B cell (primary cell): Measurements from ENCODE around the gene TECR. TPM values are rescaled to one million over a fixed set of nuclear protein-coding genes. Genes with fewer than 3 reads are reported as not detected.

Experiments
- ATAC-seq: fragments of 200-7000 bp; cut with Tn5 transposase; one replicate; pipeline ENCODE4 v1.10.0; 2021; ENCODE audit warnings: low read depth, mild to moderate bottlenecking, moderate number of reproducible peaks, moderate library complexity
- CTCF ChIA-PET: fragments of 350-600 bp; sonication (Branson Sonifier 250); formaldehyde crosslinking; loops from one replicate; lab custom pipeline; 2021; ENCODE audit warnings: antibody characterized with exemption, inconsistent platforms; lab: Charles Lee
- POLR2A ChIA-PET: fragments of 350-600 bp; sonication (Branson Sonifier 250); formaldehyde crosslinking; loops from one replicate; lab custom pipeline; 2021; ENCODE audit warnings: antibody characterized with exemption; lab: Charles Lee
- DNase-seq: peaks from one replicate; pipeline ENCODE4 v3.0.0; 2013
- H2AFZ ChIP-seq: 2 replicates; pipeline ENCODE4 v1.6.1; 2012; ENCODE audit warnings: mild to moderate bottlenecking, low read depth, low read length; ENCODE audit not compliant: insufficient read depth, poor library complexity, severe bottlenecking
- H3K27ac ChIP-seq, 2 donors: 1 replicate in 1 of 2; 2 replicates in 1 of 2; pipeline ENCODE4 v1.5.1; 2012 to 2013; ENCODE audit warnings: low read length in 2 of 2, mild to moderate bottlenecking in 2 of 2, moderate library complexity in 1 of 2
- H3K27me3 ChIP-seq, 4 experiments: fragments of 200-600 bp in 1 of 4; sonication (generic) in 1 of 4; replicated peaks in 1 of 4; 1 replicate in 2 of 4; 2 replicates in 2 of 4; pipeline versions ENCODE4 v1.6.1 to v1.7.0; 2013 to 2016; ENCODE audit warnings: low read length in 3 of 4, mild to moderate bottlenecking in 2 of 4, mixed read lengths in 1 of 4, moderate library complexity in 1 of 4; ENCODE audit not compliant: insufficient read depth in 4 of 4, control insufficient read depth in 3 of 4; ENCODE audit errors: control extremely low read depth in 1 of 4
- H3K36me3 ChIP-seq, 2 experiments: replicated peaks in 1 of 2; 1 replicate in 1 of 2; 2 replicates in 1 of 2; pipeline versions ENCODE4 v1.6.1 to v1.7.1; 2013; ENCODE audit warnings: low read length in 1 of 2; ENCODE audit not compliant: insufficient read depth in 2 of 2, control insufficient read depth in 1 of 2; ENCODE audit errors: control extremely low read depth in 1 of 2, extremely low read depth in 1 of 2
- H3K4me1 ChIP-seq, 2 donors: fragments of 200-600 bp in 1 of 2; sonication (generic) in 1 of 2; 1 replicate in 1 of 2; 2 replicates in 1 of 2; pipeline versions ENCODE4 v1.5.1 to v1.6.1; 2013 to 2017; ENCODE audit warnings: low read length in 2 of 2; ENCODE audit not compliant: control insufficient read depth in 2 of 2, insufficient read depth in 2 of 2
- H3K4me2 ChIP-seq: replicated peaks from 2 replicates; pipeline ENCODE3; 2012; ENCODE audit warnings: mild to moderate bottlenecking, low read depth, low read length; ENCODE audit not compliant: poor library complexity, severe bottlenecking
- H3K4me3 ChIP-seq, 5 experiments: fragments of 200-600 bp in 1 of 5; sonication (generic) in 1 of 5; 1 replicate in 3 of 5; 2 replicates in 2 of 5; pipeline versions ENCODE4 v1.5.1 to v1.7.0; 2011 to 2016; ENCODE audit warnings: low read length in 4 of 5, mild to moderate bottlenecking in 4 of 5, low read depth in 2 of 5, control low read depth in 1 of 5, moderate library complexity in 1 of 5; ENCODE audit not compliant: insufficient read depth in 1 of 5; ENCODE audit errors: control extremely low read depth in 1 of 5, extremely low read depth in 1 of 5
- H3K79me2 ChIP-seq: fragments of 200-600 bp; sonication (generic); one replicate; pipeline ENCODE4 v1.6.0; 2016; ENCODE audit warnings: low read length; ENCODE audit not compliant: control insufficient read depth, insufficient read depth
- H3K9ac ChIP-seq: fragments of 200-600 bp; sonication (generic); 2 replicates; pipeline ENCODE4 v1.6.1; 2017; ENCODE audit warnings: mild to moderate bottlenecking, low read length, moderate library complexity
- H3K9me3 ChIP-seq, 3 donors: one replicate each; pipeline versions ENCODE4 v1.6.1 to v1.7.1; 2013; ENCODE audit warnings: low read length in 2 of 3; ENCODE audit not compliant: control insufficient read depth in 2 of 3, insufficient read depth in 1 of 3; ENCODE audit errors: control extremely low read depth in 1 of 3
- H4K20me1 ChIP-seq: 2 replicates; pipeline ENCODE4 v1.6.0; 2012; ENCODE audit warnings: mild to moderate bottlenecking, low read length; ENCODE audit not compliant: insufficient read depth, control insufficient read depth, poor library complexity, severe bottlenecking
- H3K27ac Mint-ChIP-seq: one replicate; pipeline ENCODE4 v1.8.0; 2021; ENCODE audit warnings: mixed read lengths
- H3K27me3 Mint-ChIP-seq: one replicate; pipeline ENCODE4 v1.8.0; 2021; ENCODE audit warnings: mixed read lengths
- H3K4me1 Mint-ChIP-seq: one replicate; pipeline ENCODE4 v1.8.0; 2021; ENCODE audit warnings: mixed read lengths
- H3K4me3 Mint-ChIP-seq: one replicate; pipeline ENCODE4 v1.8.0; 2021; ENCODE audit warnings: mixed read lengths
- H3K9me3 Mint-ChIP-seq: one replicate; pipeline ENCODE4 v1.8.0; 2022; ENCODE audit warnings: mixed read lengths; ENCODE audit not compliant: insufficient read depth
- EZH2 ChIP-seq: IDR thresholded peaks from 2 replicates; pipeline ENCODE4 v1.6.1; 2012; ENCODE audit warnings: borderline replicate concordance, low read depth, mild to moderate bottlenecking, moderate library complexity, low read length; ENCODE audit not compliant: insufficient read depth, poor library complexity, severe bottlenecking
- WGBS: methylation state at CpG from one replicate; pipeline ENCODE4 v1.1.5; 2013; ENCODE audit warnings: missing lambda C conversion rate; ENCODE audit not compliant: insufficient coverage; 5-methylcytosine and 5-hydroxymethylcytosine counted together
- intact Hi-C: fragments of 100-400 bp; cut with micrococcal nuclease; formaldehyde crosslinking; loops from one replicate; pipeline ENCODE4 v1.10.0; 2022
- polyA plus RNA-seq: library from polyadenylated mRNA; depleted of rRNA; stranded (reverse); fragments of >200 nt; gene quantifications from 2 replicates; pipeline ENCODE4 v1.2.3, GENCODE V29; 2012
- total RNA-seq, 2 donors: library from RNA; stranded (reverse); fragments of 120-200 nt in 1 of 2; gene quantifications; 1 replicate in 1 of 2; 2 replicates in 1 of 2; pipeline versions ENCODE4 v1.2.3 to v1.2.4, GENCODE V29; 2013 to 2022
- TF ChIP-seq, protein P1 (sequence below): fragments of 200-600 bp; IDR thresholded peaks from one replicate; pipeline ENCODE4 v1.8.0; 2022; ENCODE audit warnings: antibody characterized with exemption, mild to moderate bottlenecking

The TECR gene
- total and polyA plus RNA-seq, 2 donors (not counting 1 experiment from before 2014, with no cell fraction given) = 68.9 to 129 TPM

DNA sequence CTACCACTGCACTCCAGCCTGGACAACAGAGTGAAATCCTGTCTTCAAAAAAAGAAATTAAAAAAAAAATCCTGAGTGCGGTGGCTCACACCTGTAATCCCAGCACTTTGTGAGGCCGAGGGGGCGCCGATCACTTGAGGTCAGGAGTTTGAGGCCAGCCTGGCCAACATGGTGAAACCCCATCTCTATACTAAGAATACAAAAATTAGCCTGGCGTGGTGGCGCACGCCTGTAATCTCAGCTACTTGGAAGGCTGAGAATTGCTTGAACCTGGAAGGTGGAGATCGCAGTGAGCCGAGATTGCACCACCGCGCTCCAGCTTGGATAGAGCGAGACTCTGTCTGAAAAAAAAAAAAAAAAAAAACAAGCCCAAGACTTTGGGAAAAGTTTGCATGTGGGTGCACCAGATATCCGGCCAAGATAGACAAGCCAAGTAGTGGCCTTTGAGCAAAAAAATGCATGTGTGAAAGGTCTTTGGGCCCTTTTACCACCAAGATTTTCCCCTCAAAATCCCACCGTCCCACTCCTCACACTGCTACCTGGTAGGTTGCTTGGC, 16.9 kb upstream of the TECR start:
- H3K27ac Mint-ChIP-seq = no peak overlapping the region
- H3K4me2 ChIP-seq = no peak overlapping the region
- H3K4me1 Mint-ChIP-seq = peaks cover 33% of the 10 kb centered on the region
- peaks cover 0 to 25% of the 10 kb centered on the region in 2 experiments for H3K36me3 ChIP-seq
- H3K9me3 Mint-ChIP-seq = no peaks in the 10 kb centered on the region
- DNase-seq (no peak), ATAC-seq (no peak)
- H3K4me3 ChIP-seq = no peak overlapping the region
- intact Hi-C loops = no loop called here
- no peak overlapping the region for H2AFZ ChIP-seq
- no peak overlapping the region for H3K27ac ChIP-seq
- TF ChIP-seq, protein P1, sequence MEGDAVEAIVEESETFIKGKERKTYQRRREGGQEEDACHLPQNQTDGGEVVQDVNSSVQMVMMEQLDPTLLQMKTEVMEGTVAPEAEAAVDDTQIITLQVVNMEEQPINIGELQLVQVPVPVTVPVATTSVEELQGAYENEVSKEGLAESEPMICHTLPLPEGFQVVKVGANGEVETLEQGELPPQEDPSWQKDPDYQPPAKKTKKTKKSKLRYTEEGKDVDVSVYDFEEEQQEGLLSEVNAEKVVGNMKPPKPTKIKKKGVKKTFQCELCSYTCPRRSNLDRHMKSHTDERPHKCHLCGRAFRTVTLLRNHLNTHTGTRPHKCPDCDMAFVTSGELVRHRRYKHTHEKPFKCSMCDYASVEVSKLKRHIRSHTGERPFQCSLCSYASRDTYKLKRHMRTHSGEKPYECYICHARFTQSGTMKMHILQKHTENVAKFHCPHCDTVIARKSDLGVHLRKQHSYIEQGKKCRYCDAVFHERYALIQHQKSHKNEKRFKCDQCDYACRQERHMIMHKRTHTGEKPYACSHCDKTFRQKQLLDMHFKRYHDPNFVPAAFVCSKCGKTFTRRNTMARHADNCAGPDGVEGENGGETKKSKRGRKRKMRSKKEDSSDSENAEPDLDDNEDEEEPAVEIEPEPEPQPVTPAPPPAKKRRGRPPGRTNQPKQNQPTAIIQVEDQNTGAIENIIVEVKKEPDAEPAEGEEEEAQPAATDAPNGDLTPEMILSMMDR = no peak
- no peak for TF ChIP-seq EZH2
- WGBS = 99% methylated on average over 12 of the region's 14 CpGs
- no peaks in the 10 kb centered on the region for H3K27me3 Mint-ChIP-seq
- peaks cover 15% of the 10 kb centered on the region for H3K79me2 ChIP-seq
- H3K9ac ChIP-seq = no peak overlapping the region
- no peak overlapping the region for H3K4me3 Mint-ChIP-seq
- H3K27me3 ChIP-seq = no peaks in the 10 kb centered on the region
- ChIA-PET POLR2A (no interaction called here), CTCF (no interaction called here)
- no peaks in the 10 kb centered on the region for H3K9me3 ChIP-seq
- peaks cover 24 to 28% of the 10 kb centered on the region in 2 donors for H3K4me1 ChIP-seq
- peaks cover 37% of the 10 kb centered on the region for H4K20me1 ChIP-seq

DNA sequence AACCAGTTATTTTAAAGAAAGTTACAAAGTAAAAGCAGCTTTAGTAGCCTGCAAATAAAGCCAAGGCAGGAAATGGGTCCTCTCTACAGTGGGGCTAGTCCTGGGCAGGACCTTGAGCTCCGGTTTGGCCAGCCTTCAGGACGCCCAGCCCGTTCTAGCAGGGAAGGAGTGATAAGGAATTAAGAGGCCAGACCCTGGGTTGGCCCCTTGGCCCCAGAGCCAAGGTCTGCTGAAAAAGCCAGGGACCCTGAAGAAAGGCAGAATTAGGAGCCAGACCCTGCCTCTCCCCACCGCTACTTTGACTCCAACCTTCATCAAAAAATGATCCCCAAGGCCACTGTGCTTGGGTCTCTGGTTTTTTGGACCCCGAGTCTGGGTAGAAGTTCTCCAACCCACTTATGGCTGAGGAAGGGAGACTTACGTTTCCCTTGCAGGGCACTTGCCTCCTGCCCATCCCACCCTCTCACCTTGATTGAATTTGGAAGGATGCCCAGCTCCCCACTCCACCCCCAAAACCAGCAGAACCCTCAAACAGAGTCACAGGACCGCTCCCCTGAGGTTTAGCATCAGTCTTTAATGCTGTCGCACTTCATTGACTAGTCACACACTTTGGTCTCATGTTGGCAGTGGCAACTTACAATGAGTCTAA, 15.1 kb upstream of the TECR start:
- no peak overlapping the region for H3K9ac ChIP-seq
- CTCF ChIA-PET = interaction anchor here (1.2 to 1.9 kb wide), 2 partner anchors 10 to 29 kb away, joined by 3 to 6 read pairs; no protein-coding TSS in a partner anchor
- no peak overlapping the region for H3K27ac Mint-ChIP-seq

More for the DNA sequence above, 15.1 kb upstream of the TECR start:
- no peaks in the 10 kb centered on the region for H3K9me3 ChIP-seq
- ATAC-seq (no peak), DNase-seq (no peak)
- TF ChIP-seq, protein P1 = no peak
- no peak for TF ChIP-seq EZH2
- 84% methylated on average over 7 of the region's 8 CpGs for WGBS
- H3K36me3 ChIP-seq = peaks cover 0 to 25% of the 10 kb centered on the region in 2 experiments
- peaks cover 43% of the 10 kb centered on the region for H4K20me1 ChIP-seq
- Mint-ChIP-seq H3K4me3 (no peak overlapping the region), H3K4me1 (peaks cover 41% of the 10 kb centered on the region), H3K27me3 (no peaks in the 10 kb centered on the region), H3K9me3 (no peaks in the 10 kb centered on the region)
- H3K27ac ChIP-seq = peak overlapping the region in 1 of 2 donors; percentile 19
- no peak overlapping the region for H3K4me2 ChIP-seq
- peaks cover 30 to 36% of the 10 kb centered on the region in 2 donors for H3K4me1 ChIP-seq
- H3K4me3 ChIP-seq = no peak overlapping the region
- intact Hi-C loops = no loop called here
- POLR2A ChIA-PET = interaction anchor here (0.6 kb wide), 2 partner anchors 133 to 730 kb away, joined by 3 read pairs; partner anchors contain the start of gene ADGRE5
- H3K79me2 ChIP-seq = peaks cover 21% of the 10 kb centered on the region
- no peaks in the 10 kb centered on the region for H3K27me3 ChIP-seq
- no peak overlapping the region for H2AFZ ChIP-seq
